KMS-11 (cell line): ENCODE results near the gene PCNX2.
"Not testable (repeated sequence)": the region's sequence is repeated elsewhere in the genome, so short reads cannot be mapped to it uniquely, and the experiment has no call there.

Source experiments
- H2AFZ ChIP-seq: fragments of 200-600 bp; sonication (generic); 2 replicates; pipeline ENCODE4 v1.6.1; 2016; ENCODE audit warnings: antibody characterized with exemption, mixed run types, low read depth
- H3K27ac ChIP-seq: fragments of 200-600 bp; sonication (generic); 2 replicates; pipeline ENCODE4 v1.6.1; 2016; ENCODE audit warnings: mild to moderate bottlenecking, mixed run types
- H3K27me3 ChIP-seq: fragments of 200-600 bp; sonication (generic); 2 replicates; pipeline ENCODE4 v1.6.1; 2017; ENCODE audit warnings: mild to moderate bottlenecking, low read depth, mixed run types, moderate library complexity; ENCODE audit not compliant: insufficient read depth
- H3K36me3 ChIP-seq: fragments of 200-600 bp; sonication (generic); 2 replicates; pipeline ENCODE4 v1.6.1; 2017; ENCODE audit warnings: mild to moderate bottlenecking, mixed run types; ENCODE audit not compliant: insufficient read depth
- H3K4me1 ChIP-seq: fragments of 200-600 bp; sonication (generic); 2 replicates; pipeline ENCODE4 v1.6.1; 2016; ENCODE audit warnings: mild to moderate bottlenecking, low read depth, mixed run types; ENCODE audit not compliant: poor library complexity, severe bottlenecking
- H3K4me2 ChIP-seq: fragments of 200-600 bp; sonication (generic); 2 replicates; pipeline ENCODE4 v1.7.0; 2016; ENCODE audit warnings: mild to moderate bottlenecking, mixed run types
- H3K4me3 ChIP-seq: fragments of 200-600 bp; sonication (generic); IDR thresholded peaks from 2 replicates; pipeline ENCODE4 v1.6.1; 2017; ENCODE audit warnings: low read depth, low read length, mixed read lengths; ENCODE audit not compliant: insufficient read depth
- H3K79me2 ChIP-seq: fragments of 200-600 bp; sonication (generic); 2 replicates; pipeline ENCODE4 v1.6.1; 2016; ENCODE audit warnings: low read depth, mixed run types; ENCODE audit not compliant: insufficient read depth
- H3K9ac ChIP-seq: fragments of 200-600 bp; sonication (generic); 2 replicates; pipeline ENCODE4 v1.6.1; 2016; ENCODE audit warnings: mild to moderate bottlenecking, mixed run types
- H4K20me1 ChIP-seq: fragments of 200-600 bp; sonication (generic); 2 replicates; pipeline ENCODE4 v1.6.1; 2016; ENCODE audit warnings: mild to moderate bottlenecking, mixed run types; ENCODE audit not compliant: insufficient read depth
- TF ChIP-seq, protein P1 (sequence below): fragments of 200-600 bp; sonication (generic); conservative IDR thresholded peaks from 2 replicates; pipeline ENCODE4 v1.6.1; 2017; ENCODE audit warnings: low read depth, mild to moderate bottlenecking, antibody characterized with exemption, low read length, moderate library complexity, mixed read lengths

The PCNX2 gene

DNA sequence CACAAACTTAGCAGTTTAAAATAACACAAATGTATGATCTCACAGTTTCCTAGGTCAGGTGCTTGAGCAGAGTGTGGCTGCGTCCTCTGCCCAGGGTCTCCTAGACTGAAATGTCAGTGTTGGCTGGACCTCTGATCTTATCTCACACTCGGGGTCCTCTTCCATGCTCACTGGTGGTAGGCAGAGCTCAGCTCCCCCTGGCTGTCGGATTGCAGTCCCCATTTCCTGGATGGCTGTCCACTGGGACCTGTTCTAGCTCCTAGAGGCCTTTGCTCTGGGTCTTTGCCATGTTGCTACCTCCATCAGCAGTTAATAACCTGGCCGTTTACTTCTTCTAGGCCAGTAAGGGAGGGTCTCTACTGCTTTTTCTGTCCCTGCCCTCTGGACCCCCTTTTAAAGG, 107.5 kb downstream of the PCNX2 start:
- Histone ChIP-seq H3K27ac (no peak overlapping the region), H3K27me3 (no peaks in the 10 kb centered on the region), H3K4me1 (no peaks in the 10 kb centered on the region), H3K79me2 (no peaks in the 10 kb centered on the region), H2AFZ (no peak overlapping the region), H3K36me3 (no peaks in the 10 kb centered on the region), H3K9ac (no peak overlapping the region), H3K4me3 (no peak overlapping the region), H4K20me1 (no peaks in the 10 kb centered on the region), H3K4me2 (no peak overlapping the region)
- TF ChIP-seq, protein P1, sequence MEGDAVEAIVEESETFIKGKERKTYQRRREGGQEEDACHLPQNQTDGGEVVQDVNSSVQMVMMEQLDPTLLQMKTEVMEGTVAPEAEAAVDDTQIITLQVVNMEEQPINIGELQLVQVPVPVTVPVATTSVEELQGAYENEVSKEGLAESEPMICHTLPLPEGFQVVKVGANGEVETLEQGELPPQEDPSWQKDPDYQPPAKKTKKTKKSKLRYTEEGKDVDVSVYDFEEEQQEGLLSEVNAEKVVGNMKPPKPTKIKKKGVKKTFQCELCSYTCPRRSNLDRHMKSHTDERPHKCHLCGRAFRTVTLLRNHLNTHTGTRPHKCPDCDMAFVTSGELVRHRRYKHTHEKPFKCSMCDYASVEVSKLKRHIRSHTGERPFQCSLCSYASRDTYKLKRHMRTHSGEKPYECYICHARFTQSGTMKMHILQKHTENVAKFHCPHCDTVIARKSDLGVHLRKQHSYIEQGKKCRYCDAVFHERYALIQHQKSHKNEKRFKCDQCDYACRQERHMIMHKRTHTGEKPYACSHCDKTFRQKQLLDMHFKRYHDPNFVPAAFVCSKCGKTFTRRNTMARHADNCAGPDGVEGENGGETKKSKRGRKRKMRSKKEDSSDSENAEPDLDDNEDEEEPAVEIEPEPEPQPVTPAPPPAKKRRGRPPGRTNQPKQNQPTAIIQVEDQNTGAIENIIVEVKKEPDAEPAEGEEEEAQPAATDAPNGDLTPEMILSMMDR = no peak

DNA sequence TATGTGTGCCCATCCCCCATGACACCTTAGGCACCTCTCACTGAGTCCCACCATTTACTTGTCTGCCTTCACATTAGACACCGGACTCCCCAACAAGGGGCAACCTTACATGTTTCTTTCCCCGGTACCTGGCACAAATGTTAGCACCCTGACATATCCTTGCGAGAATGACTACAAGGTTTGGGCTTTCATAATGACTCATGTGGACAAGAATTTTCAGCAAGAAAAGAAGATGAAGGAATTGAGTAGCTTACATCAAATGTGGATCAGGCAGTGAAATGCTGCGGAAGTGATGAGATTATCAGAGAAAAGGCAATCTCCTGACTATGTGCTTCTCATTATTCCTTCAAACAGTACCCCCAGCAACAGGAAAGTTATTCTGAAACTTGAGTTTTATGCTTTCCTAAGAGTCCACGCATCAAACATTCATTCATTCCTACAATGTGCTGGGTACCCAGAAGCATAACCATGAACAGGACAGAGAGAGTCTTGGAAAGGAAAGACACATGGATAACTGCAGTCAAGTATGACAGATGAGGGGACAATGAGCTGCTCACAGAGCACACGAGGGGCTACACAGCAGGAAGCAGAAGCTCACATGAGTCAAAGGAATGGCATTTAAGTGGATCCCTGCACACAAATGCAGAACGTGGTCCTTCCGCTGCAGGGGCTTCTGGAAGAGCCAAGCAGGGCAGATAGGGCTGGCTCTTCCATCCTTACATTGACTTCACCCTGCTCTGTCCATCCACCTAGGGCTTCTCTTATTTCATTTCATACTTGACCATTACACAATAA, 112.1 kb downstream of the PCNX2 start:
- Histone ChIP-seq H3K9ac (no peak overlapping the region), H3K27me3 (no peaks in the 10 kb centered on the region), H3K79me2 (no peaks in the 10 kb centered on the region), H4K20me1 (no peaks in the 10 kb centered on the region), H2AFZ (no peak overlapping the region), H3K4me1 (no peaks in the 10 kb centered on the region), H3K4me2 (no peak overlapping the region), H3K27ac (no peak overlapping the region), H3K36me3 (no peaks in the 10 kb centered on the region), H3K4me3 (no peak overlapping the region)
- TF ChIP-seq, protein P1 = no peak

DNA sequence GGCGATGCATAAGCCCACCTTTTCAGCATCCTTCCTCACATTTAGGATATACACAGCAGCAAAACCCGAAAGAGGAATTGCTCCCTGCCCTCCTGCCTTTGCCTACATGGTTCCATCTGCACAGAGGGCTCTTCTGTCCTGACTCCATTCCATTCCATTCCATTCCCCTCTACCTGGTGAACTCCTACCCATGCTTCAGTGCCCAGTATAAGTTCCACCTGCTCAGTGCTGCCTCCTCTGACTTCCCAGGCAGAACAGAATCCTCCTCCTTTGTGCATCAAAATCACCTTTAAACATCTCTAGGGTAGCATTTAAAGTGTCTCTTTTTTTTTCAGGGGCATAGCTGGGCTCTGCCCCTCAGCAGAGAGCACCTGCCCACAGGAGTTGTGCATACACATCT, 112.9 kb downstream of the PCNX2 start:
- Histone ChIP-seq H3K4me2 (no peak overlapping the region), H3K4me3 (no peak overlapping the region), H3K36me3 (no peaks in the 10 kb centered on the region), H3K27me3 (no peaks in the 10 kb centered on the region), H3K9ac (no peak overlapping the region), H3K4me1 (no peaks in the 10 kb centered on the region), H4K20me1 (no peaks in the 10 kb centered on the region), H3K27ac (no peak overlapping the region), H2AFZ (no peak overlapping the region), H3K79me2 (no peaks in the 10 kb centered on the region)
- TF ChIP-seq, protein P1 = no peak

DNA sequence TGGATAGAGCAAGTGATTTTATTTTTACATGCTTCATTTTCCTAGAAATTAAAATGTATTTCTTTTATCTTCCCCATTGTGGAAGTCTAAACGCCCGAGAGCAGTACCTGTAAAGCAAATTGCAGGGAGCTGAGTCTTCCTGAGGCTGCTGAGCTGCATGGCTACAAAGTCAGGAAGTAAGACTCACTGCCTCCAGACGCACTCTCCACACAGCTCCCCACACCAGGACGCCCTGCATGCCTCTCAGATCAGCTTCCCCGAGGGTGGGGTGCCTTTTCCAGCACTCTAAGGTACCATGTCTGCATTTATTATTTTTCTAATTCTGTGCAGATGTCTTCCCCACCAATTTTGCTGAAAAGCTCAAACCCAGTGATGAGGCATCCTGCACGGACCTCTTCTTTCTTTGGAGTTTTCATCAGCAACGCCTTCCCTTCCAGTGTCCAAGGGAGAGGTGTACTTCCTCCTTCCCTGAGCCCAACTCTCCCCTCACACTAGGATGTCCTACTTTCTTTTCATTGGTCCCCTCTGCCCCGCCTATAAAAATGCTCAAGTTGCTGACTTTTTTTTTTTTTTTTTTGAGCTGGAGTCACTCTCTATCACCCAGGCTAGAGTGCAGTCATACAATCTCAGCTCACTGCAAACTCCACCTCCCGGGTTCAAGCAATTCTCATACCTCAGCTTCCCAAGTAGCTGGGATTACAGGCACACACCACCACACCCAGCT, 114.7 kb downstream of the PCNX2 start:
- Histone ChIP-seq H2AFZ (no peak overlapping the region), H3K79me2 (no peaks in the 10 kb centered on the region), H3K9ac (no peak overlapping the region), H3K36me3 (no peaks in the 10 kb centered on the region), H4K20me1 (no peaks in the 10 kb centered on the region), H3K4me3 (no peak overlapping the region), H3K4me1 (no peaks in the 10 kb centered on the region), H3K27ac (no peak overlapping the region), H3K4me2 (no peak overlapping the region), H3K27me3 (no peaks in the 10 kb centered on the region)
- TF ChIP-seq, protein P1 = no peak

DNA sequence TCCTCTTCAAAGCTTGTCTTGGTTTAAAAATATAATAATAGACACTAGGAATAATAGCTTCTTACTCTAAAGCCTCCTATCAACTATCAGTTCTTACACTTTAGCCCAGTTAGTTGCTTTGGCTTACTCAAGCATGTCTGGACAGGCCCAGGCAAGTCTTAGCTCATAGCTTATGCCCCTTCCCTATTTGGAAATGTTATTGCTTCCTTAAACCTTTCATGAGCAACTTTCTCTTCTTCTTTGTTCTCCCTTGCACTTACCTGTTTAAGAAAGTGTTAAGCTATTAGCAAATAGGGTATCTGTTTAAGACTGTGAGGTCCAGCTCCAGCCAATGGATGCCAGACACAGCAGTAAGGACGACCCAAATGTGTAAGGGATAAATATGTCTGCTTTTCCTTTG, 115.9 kb downstream of the PCNX2 start:
- H3K36me3 ChIP-seq, H3K4me2 ChIP-seq, H3K4me1 ChIP-seq, H3K79me2 ChIP-seq, H3K27ac ChIP-seq, H3K27me3 ChIP-seq, H3K4me3 ChIP-seq, H4K20me1 ChIP-seq, H3K9ac ChIP-seq, H2AFZ ChIP-seq: not testable (repeated sequence)
